Measurements from ENCODE around the gene SNAP47.
"Not testable (repeated sequence)": the region's sequence is repeated elsewhere in the genome, so short reads cannot be mapped to it uniquely, and the experiment has no call there.

The SNAP47 gene, protein sequence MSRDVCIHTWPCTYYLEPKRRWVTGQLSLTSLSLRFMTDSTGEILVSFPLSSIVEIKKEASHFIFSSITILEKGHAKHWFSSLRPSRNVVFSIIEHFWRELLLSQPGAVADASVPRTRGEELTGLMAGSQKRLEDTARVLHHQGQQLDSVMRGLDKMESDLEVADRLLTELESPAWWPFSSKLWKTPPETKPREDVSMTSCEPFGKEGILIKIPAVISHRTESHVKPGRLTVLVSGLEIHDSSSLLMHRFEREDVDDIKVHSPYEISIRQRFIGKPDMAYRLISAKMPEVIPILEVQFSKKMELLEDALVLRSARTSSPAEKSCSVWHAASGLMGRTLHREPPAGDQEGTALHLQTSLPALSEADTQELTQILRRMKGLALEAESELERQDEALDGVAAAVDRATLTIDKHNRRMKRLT

DNA sequence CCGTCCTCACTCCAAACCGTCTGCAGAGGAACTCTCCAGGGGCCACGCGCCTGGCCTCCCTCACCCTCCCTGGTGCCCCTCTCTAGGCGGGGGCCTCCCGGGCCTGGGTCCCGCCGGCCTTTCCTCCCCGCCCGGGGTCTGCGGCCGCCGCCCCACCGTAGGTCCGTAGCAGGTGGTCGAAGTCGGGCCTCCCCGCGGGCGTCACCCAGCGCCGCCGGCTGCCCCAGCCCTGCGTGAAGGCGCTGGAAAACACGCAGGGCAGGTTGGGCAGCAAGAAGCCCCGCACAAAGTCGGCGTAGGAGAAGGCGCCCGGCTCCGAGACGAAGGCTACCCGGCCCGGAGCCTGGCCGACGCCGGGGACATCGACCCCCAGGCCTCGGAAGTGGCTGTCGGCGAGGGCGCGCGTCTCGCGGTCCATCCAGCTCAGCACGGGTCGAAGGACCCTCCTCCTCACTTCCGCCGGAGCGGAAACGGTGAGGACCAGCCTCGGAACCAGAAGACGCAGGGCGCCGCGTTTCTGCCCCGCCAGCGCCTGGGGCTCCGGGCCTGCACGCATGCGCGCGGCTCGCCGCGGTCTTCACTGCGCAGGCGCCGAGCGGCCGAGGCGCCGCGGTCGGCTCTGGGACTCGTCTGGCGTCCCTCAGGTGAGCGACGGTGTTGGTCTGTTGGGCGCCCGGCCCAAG, at the start of gene SNAP47, which contains the start of gene JMJD4:
Gene SNAP47, plus strand, starts transcription at position 580 of the 683 bp plus-strand sequence. CDS start 12,302 bp downstream, outside the sequence.
Gene JMJD4, minus strand, starts transcription at position 447 of the 683 bp plus-strand sequence. Its CDS starts 29 bp downstream, at position 418.
- DNase-seq (ENCODE audit: low read depth in 2 of 2), result peak; percentile 88 to 91

DNA sequence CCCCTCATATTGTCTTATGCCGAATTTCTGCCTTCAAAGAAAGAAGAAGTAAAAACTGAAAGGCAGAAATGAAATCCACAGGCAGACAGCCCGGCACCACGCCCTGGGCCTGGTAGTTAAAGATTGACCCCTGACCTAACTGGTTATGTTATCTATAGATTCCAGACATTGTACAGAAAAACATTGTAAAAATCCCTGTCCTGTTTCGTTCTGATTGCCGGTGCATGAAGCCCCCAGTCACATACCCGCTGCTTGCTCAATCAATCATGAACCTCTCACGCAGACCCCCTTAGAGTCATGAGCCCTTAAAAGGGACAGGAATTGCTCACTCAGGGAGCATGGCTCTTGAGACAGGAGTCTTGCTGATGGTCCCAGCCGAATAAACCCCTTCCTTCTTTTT, 49.4 kb upstream of the SNAP47 start:
- no peak for DNase-seq (ENCODE audit: low read depth in 2 of 2)

DNA sequence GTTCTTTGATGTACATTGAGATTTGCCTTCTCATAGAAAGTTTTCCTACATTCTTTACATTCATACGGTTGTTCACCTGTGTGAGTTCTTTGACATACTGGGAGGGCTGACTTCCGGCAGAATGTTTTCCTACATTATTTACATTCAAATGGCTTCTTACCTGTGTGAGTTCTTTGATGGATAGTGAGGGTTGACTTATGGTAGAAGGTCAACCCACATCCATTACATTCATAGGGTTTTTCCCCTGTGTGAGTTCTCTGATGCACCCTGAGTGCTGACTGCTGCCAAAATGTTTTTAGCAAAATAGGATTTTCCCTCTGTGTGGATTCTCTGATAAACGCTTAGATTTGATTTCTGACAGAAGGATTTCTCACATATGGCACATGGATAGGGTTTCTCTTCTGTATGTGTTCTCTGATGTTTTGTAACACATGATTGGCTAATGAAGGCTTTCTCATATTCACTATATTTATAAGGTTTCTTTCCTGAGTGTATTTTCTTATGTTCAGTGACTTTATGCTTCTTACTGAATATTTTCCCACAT, 37.8 kb upstream of the SNAP47 start:
- DNase-seq (ENCODE audit: low read depth in 2 of 2), result no peak

DNA sequence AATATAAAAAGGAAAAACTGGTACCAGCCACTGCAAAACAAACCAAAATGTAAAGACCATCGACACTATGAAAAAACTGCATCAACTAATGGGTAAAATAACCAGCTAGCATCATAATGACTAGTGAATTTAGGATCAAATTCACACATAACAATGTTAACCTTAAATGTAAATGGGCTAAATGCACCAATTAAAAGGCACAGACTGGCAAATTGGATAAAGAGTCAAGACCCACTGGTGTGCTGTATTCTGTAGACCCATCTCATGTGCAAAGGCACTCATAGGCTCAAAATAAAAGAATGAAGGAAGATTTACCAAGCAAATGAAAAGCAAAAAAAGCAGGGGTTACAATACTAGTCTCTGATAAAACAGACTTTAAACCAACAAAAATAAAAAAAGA, 33.6 kb upstream of the SNAP47 start:
- DNase-seq (ENCODE audit: low read depth in 2 of 2), result not testable (repeated sequence)

DNA sequence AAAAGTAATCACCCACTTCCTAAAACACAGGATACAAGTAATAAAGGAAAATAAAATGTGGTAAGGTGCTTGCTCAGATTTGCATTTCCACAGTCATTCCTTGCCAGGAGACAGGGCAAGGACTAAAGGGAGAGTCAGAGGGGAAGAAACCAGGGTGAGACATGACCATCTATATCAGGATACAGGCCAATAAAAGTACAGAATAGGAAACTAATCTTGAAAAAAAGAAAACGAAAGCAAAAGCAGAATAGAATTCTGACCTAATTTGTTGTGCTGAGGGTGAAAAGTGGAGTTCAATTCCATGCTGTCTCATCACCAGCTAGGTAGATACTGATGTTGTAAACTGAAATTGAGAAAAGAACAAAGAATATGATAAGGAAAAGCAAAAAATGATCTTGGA, 27.4 kb upstream of the SNAP47 start:
- DNase-seq (ENCODE audit: low read depth in 2 of 2), result no peak

DNA sequence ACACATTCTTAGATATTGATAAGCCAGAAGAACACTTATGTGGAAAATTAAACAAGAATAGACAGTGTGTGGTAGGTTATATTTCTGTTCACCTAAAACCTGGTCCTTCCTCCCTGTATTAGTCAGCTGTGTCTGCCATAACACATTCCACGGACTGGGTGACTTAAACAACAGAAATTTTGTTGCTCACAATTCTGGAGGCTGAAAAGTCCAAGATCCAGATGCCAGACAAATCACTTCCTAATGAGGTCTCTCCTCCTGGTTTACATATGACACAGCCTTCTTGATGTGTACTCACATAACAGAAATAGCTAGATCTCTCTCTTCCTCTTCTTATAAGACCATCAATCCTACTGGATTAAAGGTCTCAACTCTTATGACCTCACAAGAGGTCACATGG, 25.8 kb upstream of the SNAP47 start:
- no peak for DNase-seq (ENCODE audit: low read depth in 2 of 2)

DNA sequence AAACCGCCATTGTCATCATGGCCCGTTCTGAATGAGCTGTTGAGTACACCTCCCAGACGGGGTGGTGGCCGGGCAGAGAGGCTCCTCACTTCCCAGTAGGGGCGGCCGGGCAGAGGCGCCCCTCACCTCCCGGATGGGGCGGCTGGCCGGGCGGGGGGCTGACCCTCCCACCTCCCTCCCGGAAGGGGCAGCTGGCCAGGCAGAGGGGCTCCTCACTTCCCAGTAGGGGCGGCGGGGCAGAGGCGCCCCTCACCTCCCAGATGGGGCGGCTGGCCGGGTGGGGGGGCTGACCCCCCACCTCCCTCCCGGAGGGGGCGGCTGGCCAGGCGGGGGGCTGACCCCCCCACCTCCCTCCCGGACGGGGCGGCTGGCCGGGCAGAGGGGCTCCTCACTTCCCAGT, 24.8 kb upstream of the SNAP47 start:
- DNase-seq (ENCODE audit: low read depth in 2 of 2), result not testable (repeated sequence)

DNA sequence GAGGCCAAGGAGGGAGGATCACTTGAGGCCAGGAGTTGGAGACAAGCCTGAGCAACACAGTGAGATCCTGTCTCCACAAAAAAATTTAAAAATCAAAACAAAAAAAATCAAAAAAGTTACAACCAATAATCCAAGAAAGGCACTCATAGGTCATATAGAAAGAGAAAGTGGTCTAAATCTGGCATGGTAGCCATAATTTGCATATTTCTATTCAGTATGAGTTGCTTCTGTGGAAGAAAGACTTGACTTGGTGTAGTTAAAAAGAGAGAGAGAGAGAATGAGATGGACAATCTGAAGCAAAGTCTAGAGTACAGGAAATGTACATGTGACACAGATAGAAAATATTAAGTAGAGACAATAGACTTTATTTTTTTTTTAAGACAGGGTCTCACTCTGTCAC, 22.6 kb upstream of the SNAP47 start:
- DNase-seq (ENCODE audit: low read depth in 2 of 2), result no peak

DNA sequence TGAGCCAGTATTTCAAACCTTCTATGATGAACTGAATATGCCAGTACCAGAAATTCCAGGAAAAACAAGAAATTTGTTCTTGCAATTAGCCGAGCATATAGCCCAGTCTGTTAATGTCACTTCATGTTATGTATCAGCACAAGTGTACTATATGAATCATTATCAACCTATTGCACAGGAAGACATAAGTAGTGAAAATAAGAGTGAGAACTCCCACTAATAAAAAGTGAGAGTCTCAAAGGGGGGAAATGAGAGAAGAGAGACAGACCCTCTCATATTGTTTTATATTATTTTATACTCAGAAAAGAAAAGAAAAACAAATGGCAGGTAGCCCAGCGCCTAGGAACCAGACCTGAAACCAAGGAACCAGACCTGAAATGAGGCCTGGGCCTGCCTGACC, 16.3 kb upstream of the SNAP47 start:
- DNase-seq (ENCODE audit: low read depth in 2 of 2), result no peak

DNA sequence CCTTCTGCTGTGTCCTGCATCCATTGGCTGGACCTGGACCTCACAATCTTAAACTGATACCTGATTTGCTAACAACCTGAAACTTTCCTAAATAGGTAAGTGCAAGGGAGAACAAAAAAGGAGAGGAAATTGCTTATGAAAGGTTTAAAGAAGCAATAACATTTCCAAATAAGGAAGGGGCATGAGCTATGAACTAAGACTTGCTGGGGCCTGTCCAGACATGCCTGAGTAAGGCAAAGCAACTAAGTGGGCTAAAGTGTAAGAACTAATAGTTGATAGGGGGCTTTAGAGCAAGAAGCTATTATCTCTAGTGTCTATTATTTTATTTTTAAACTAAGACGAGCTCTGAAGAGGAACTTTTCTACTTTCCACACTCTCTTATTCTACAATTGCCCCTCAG, 11.8 kb upstream of the SNAP47 start:
- DNase-seq (ENCODE audit: low read depth in 2 of 2), result no peak

DNA sequence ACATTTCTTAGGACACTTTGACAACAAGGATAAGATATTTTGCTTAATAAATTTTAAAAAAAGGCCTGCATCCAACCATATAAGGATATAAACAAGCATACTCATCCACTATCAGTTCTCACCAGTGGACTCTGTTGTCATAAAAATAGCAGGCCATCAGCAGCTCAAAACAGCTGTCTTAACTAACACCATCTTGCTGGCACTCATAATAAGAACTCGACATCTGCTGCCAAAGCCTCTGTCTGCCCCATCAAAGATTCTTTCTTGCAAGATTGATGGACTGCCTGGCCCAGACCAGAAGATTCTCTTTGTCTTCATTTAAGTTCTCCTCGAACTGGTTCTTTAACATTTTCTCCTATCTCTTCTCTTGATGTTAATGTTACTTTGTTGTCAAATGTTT, 10.2 kb upstream of the SNAP47 start:
- no peak for DNase-seq (ENCODE audit: low read depth in 2 of 2)

DNA sequence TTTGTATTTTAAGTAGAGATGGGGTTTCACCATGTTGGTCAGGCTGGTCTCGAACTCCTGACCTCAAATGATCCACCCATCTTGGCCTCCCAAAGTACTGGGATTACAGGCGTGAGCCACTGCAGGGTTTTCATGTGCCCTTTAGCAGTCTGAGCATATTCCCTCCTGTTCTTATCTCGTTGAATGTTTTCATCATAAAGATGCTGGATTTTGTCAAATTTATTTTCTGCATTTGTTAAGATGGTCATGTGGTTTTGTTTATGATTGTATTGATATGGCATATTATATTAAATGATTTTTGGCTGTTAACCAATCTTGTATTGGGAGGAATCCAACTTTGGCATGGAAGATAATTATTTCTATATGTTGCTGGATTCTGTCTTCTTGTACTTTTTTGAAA, 8.9 kb upstream of the SNAP47 start:
- no peak for DNase-seq (ENCODE audit: low read depth in 2 of 2)

DNA sequence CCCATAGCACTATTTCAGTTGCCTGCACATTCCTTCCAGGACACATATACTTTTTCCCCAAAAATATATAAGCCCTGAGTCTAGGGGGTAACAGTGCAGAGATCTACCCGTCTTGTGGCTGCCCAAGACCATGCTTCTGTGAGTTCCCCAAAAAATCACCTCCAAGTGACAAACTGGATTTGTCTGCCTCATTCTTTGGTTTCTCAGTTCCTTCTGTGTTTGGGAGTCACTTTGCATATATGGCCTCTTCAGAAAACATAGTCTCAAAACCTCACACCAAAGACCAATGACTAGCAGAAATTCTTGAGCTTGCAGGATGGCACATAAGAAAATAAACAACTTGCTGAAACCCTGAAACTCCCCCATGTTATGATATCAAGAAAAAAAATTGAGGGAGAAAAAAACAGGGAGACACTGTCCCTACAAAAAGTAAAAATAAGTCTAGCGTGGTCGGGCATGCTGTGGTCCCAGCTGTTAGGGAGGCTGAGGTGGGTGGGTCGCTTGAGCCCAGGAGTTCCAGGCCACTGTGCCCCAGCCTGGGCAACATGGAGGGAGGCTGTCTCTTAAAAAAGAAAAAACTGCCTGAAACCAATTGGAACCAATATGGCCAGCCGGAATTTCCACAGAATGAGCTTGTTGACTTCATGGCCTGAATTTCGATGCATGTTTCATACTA, 8.2 kb upstream of the SNAP47 start:
- DNase-seq (ENCODE audit: low read depth in 2 of 2), result no peak

DNA sequence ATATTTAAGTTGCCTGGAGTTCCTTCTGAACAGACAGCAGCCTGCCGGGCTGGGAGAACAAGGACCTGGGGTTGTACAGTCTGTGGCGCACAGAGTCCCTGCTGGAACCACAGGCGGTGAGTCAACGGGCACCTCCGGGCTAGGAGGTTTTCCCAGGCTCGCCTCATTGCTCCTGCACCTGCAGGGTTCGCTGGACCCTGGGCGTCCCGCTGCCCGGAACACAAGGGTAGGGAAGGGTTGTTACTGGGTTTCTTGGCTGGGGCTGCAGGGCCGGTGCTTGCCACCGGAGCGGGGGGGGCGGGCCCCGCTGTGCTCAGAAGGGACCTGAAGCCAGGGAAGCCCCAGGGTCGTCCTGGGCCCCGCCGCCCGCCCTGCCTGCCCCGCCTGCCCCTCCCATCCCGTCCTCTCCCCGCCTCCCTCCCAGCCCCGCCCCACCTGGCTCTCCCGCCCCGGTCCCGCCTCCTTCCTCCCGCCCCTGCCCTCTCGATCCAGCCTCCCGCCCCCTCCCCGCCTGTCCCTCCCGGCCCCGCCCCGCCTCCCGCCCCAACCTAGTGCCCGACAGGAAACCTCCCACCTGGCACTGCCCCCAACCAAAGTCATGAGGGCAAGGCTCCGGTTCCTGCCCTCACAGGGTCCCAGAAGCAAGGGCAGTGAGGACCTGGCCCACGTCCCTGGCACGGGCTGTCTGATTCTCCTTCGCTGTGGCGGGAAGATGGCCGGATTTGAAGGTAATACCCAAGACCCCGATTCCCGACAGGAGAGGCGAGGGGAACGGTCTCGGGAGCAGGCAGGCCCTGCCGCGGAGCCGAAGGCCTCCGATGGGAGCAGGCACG, 7.0 kb upstream of the SNAP47 start:
- DNase-seq (ENCODE audit: low read depth in 2 of 2), result peak; percentile 46 to 57

DNA sequence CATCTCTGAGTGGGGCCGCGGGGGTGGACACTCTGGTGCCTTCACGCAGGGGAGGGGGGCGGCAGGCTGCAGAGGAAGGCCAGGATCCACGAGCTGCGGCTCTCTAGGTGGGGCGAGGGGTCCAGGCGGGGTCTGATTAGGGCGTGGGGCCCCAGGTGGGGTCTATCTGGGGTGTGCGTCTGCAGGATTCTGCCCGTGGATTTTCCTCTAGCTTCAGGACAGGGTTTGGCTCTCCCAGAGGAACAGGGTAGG, 6.4 kb upstream of the SNAP47 start:
- DNase-seq (ENCODE audit: low read depth in 2 of 2), result no peak

DNA sequence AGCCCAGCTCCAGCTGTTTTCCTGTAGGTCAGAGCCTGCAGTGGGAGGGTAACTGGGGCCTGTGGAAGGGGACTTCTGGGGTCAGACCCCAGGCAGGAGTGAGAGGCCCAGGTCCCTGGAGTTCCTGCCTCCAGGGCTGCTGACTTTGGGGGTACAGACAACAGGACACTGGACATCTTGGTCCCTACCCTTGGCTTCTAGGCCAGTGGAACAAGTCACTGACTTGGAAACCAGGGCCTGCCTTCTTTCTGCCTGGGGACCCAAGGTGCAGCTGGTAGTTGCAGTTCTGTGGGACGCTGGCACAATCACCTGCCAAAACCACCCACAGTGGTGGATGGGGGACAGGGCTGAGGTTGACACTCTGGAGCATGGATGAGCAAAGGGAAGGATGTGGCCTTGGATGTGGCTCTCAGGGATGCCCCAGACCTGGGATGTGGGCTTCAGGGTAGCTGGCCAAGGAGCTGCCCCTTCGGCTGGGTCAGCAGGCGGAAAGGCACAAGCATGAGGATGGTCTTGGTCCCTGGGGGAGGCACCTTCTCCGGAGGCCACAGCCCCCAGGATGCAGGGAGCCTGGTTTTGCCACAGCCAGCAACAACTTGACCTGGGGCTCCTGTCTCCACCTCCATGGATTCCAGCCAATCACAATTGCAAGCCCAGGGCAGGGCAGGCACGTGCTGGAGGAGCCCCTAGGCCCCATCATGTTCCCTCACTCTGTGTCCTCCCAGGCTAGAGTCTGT, 5.9 kb upstream of the SNAP47 start:
- DNase-seq (ENCODE audit: low read depth in 2 of 2), result no peak

DNA sequence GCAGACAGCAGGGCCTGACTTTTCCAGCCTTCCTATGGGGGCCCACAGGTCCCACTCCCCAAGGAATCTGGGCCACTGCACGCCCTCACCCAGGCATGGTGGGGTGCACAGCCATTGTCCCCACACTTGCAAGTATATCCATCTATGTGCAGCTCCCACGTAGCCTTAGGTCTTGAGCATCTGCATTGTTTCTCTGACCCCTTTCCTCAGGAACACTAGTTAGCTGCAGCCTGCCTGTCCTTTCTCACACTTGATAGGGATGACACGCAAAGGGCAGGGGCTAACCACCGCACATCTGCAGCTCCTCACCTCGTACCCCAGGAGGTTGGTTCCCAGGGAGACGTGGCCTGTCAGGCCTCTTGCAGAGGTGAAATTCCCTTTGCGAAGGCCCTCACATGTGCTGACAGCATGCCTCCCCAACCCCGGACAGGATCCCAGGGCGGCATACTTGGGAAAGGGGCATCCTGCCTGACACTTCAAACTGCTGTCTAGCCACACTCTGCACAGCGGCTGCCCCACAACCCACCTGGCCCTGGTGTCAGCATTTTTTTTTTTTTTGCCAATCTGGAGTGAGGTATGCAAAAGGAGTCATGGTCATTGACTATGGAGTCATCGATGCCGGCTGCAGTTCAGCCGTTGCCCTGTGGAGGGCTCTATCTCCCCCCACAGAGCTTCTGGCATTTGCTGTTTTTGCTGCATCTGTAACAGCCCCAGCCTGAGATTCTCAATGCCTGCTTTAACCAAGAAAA, 5.2 kb upstream of the SNAP47 start:
- DNase-seq (ENCODE audit: low read depth in 2 of 2), result no peak

DNA sequence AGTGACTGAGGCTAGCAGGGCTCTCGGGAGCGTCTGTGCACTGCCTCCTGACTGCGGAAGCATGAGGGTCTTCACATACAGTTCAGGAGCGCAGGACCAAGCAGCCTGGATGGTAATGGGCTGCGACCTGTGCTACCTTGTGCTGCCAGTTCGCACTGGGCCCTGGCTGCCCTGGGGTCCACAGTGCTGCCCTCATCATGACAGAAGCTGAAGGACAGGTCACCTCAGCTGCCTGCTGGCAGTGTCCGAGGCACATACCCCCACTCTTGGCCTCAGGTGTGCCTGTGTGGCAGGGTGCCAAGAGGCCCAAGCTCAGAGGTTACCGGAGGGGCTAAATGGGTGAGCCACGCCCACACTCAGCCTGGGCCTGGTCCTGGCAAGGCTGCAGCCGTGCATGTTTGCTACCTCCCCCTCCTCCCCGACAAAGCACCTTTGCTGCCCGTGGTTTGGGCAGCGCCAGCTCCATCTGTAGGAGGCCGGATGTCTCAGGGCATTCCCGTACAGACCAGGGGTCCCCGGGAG, 4.5 kb upstream of the SNAP47 start:
- no peak for DNase-seq (ENCODE audit: low read depth in 2 of 2)

DNA sequence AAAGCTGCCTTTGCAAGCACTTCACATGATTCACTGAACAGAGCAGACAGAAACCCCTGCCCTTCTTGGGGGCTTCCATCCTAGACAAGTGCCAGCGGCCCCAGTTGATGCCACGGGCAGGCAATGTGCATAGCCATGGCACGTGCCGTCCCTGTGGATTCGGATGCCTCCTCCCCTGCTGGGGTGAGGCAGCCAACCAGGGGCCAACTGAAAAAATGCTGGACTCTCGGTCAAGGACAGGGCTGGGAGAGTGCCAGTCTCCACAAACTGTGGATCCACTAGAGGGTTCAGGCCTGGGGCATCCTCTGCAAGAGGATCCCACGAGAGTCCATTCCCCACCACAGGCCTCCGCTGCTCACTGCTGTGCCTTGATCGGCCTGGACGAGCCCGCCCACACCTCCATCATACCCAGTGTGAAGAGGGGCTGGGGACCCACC, 4.0 kb upstream of the SNAP47 start:
- DNase-seq (ENCODE audit: low read depth in 2 of 2), result no peak

Data from stimulated activated CD8-positive, alpha-beta memory T cell treated with anti-CD3 and anti-CD28 coated beads, Interleukin-15, amount 100 ng/mL, for 48 hours (primary cell).